ENCODE results near the gene PIPOX. TPM values are rescaled to one million over a fixed set of nuclear protein-coding genes. Genes with fewer than 3 reads are reported as not detected.

The PIPOX gene
- total RNA-seq, 1 donor from 2014 or later: 1.0 TPM

DNA sequence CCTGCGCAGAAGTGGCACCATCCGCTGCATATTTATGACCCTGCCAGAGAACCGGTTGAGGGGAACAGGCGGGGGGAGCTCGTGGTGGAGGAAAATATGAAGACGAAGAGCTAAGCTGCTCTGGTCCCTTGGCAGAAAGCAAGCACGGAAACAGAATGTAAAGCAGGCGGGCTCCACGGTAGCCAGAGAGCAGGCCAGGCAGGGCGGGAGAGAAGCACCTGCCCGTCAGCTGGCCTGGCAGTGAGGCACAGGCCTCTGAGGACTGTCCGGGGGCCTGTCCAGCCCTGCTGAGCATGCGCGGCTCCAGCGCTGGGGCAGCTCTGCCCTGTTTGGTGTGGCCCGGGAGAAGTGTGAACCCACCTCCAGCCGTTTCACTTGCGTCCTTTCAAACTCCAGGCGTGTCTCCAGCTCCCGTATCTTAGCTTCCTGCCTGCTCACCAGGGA lies 46.7 kb downstream of the PIPOX start:
- Histone ChIP-seq H3K4me3 (ENCODE audit: low read length in 3 of 3) (no peak overlapping the region), H3K36me3 (ENCODE audit: control insufficient read depth in 3 of 3, insufficient read depth in 3 of 3, low read length in 3 of 3) (peaks cover 91 to 93% (median 91%) of the 10 kb centered on the region in 3 donors), H3K27me3 (ENCODE audit: control insufficient read depth in 3 of 3, insufficient read depth in 3 of 3, low read length in 3 of 3) (no peaks in the 10 kb centered on the region), H3K9me3 (ENCODE audit: control insufficient read depth in 3 of 3, low read length in 3 of 3) (no peaks in the 10 kb centered on the region), H3K27ac (ENCODE audit: low read depth, low read length) (no peak overlapping the region), H3K4me1 (ENCODE audit: control insufficient read depth in 3 of 3, insufficient read depth in 3 of 3, low read length in 3 of 3) (peaks cover 5 to 35% (median 29%) of the 10 kb centered on the region in 3 donors), H3K9ac (ENCODE audit: low read depth in 1 of 3, low read length in 3 of 3) (peak overlapping the region in 1 of 3 donors; percentile 60)

DNA sequence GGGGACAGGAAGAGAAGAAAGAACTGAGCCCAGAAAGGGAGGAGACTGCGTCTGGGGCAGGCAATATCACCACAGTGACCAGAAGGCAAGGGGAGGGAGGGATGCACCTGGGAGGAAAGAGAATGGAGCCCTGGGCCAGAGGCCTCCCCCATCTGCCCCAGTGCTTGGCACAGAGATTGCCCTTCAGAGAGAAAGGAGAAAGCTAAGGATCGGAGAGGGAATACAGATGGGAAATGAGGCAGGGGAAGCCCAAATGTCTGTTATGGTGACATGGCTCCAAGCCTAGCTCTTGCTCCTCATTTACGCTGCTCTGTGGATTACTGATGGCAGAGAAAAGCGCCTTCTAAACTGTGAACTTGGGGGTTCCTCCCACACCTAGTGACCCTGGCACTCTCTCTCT lies 47.2 kb downstream of the PIPOX start:
- Histone ChIP-seq H3K9ac (ENCODE audit: low read depth in 1 of 3, low read length in 3 of 3) (peak overlapping the region in 1 of 3 donors; percentile 60), H3K4me1 (ENCODE audit: control insufficient read depth in 3 of 3, insufficient read depth in 3 of 3, low read length in 3 of 3) (peaks cover 5 to 35% (median 29%) of the 10 kb centered on the region in 3 donors), H3K27ac (ENCODE audit: low read depth, low read length) (no peak overlapping the region), H3K27me3 (ENCODE audit: control insufficient read depth in 3 of 3, insufficient read depth in 3 of 3, low read length in 3 of 3) (no peaks in the 10 kb centered on the region), H3K4me3 (ENCODE audit: low read length in 3 of 3) (no peak overlapping the region), H3K9me3 (ENCODE audit: control insufficient read depth in 3 of 3, low read length in 3 of 3) (no peaks in the 10 kb centered on the region), H3K36me3 (ENCODE audit: control insufficient read depth in 3 of 3, insufficient read depth in 3 of 3, low read length in 3 of 3) (peaks cover 91 to 93% (median 91%) of the 10 kb centered on the region in 3 donors)

DNA sequence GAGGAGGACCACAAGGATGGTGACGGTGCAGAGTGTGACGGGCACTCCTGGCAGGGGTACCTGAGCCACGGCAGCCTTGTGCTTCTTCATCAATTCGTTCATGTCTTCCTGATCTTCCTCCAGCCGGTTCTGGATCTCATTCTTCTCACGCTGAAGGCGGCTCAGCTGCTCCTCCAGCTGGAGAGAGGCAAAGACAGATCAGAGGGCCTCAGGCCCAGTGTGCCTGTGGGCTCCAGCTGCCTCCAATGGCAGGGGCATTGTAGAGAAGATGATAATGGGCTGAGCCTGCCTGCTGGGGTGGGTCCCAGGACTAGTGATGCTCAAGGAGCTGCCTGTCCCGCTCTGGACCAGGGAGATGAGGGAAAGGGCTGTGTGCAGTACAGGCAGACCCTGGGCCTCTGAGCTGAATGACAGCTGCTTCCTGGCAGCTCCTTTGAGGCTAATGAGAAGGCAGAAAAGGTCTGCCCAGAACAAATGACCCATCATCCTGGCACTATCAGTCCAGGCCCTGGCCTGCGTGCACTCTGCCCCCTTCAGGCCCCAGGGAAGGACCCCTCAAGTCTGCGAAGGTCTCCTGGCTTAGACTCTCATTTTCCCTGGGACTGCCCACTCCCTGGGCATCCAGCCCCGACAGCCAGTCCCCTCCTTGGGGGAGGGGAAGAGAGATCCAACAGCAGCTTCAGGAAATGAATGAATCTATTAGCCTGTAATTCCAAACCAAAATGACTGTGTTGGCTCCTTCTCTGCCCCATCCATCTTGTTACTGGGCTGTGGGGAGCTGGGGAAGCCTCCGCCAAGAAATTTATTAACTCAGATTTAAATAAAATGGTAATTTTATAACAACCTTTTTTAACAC lies 48.0 kb downstream of the PIPOX start:
- H3K9ac ChIP-seq (ENCODE audit: low read depth in 1 of 3, low read length in 3 of 3): peak overlapping the region in 1 of 3 donors; percentile 33
- H3K4me1 ChIP-seq (ENCODE audit: control insufficient read depth in 3 of 3, insufficient read depth in 3 of 3, low read length in 3 of 3): peaks cover 5 to 35% (median 29%) of the 10 kb centered on the region in 3 donors
- no peak overlapping the region for H3K27ac ChIP-seq (ENCODE audit: low read depth, low read length)
- no peaks in the 10 kb centered on the region for H3K27me3 ChIP-seq (ENCODE audit: control insufficient read depth in 3 of 3, insufficient read depth in 3 of 3, low read length in 3 of 3)
- H3K9me3 ChIP-seq (ENCODE audit: control insufficient read depth in 3 of 3, low read length in 3 of 3): no peaks in the 10 kb centered on the region
- peaks cover 91% of the 10 kb centered on the region in 3 donors for H3K36me3 ChIP-seq (ENCODE audit: control insufficient read depth in 3 of 3, insufficient read depth in 3 of 3, low read length in 3 of 3)
- H3K4me3 ChIP-seq (ENCODE audit: low read length in 3 of 3): no peak overlapping the region

DNA sequence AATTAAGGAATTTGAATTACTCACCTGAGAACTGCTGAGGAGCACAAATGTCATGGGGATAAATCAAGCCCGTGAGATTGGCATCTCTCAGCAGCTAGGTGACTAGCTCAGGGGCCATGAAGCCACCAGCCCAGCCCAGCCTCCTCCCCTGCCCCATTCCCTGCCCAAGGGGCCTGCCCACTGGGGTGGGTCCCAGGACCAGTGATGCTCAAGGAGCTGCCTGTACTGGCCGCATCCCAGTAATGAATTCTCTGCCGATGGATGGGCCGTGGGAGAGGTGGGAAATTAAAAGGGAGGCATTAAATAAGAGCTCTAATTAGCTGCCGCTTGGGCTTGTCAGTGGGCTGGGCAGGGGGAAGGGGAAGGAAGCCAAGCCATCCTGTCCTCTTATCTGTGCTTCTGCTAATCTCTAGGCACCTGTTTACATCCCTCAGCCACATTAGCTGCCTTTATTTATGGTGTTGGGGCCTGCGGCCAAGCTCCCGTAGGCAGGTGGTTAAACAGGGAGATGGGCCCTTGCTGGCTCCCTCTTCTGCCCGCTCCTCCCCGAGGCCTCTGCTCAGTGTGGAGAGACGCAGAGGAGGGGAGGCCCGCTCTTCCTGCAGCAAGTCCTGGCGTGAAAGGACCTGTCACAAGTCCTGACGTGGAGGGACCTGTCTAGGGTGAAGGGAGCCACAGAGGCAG lies 48.8 kb downstream of the PIPOX start:
- no peaks in the 10 kb centered on the region for H3K27me3 ChIP-seq (ENCODE audit: control insufficient read depth in 3 of 3, insufficient read depth in 3 of 3, low read length in 3 of 3)
- peaks cover 91% of the 10 kb centered on the region in 3 donors for H3K36me3 ChIP-seq (ENCODE audit: control insufficient read depth in 3 of 3, insufficient read depth in 3 of 3, low read length in 3 of 3)
- H3K27ac ChIP-seq (ENCODE audit: low read depth, low read length): no peak overlapping the region
- peak overlapping the region in 1 of 3 donors; percentile 33 for H3K9ac ChIP-seq (ENCODE audit: low read depth in 1 of 3, low read length in 3 of 3)
- H3K4me3 ChIP-seq (ENCODE audit: low read length in 3 of 3): no peak overlapping the region
- H3K9me3 ChIP-seq (ENCODE audit: control insufficient read depth in 3 of 3, low read length in 3 of 3): no peaks in the 10 kb centered on the region
- peaks cover 5 to 35% (median 29%) of the 10 kb centered on the region in 3 donors for H3K4me1 ChIP-seq (ENCODE audit: control insufficient read depth in 3 of 3, insufficient read depth in 3 of 3, low read length in 3 of 3)

DNA sequence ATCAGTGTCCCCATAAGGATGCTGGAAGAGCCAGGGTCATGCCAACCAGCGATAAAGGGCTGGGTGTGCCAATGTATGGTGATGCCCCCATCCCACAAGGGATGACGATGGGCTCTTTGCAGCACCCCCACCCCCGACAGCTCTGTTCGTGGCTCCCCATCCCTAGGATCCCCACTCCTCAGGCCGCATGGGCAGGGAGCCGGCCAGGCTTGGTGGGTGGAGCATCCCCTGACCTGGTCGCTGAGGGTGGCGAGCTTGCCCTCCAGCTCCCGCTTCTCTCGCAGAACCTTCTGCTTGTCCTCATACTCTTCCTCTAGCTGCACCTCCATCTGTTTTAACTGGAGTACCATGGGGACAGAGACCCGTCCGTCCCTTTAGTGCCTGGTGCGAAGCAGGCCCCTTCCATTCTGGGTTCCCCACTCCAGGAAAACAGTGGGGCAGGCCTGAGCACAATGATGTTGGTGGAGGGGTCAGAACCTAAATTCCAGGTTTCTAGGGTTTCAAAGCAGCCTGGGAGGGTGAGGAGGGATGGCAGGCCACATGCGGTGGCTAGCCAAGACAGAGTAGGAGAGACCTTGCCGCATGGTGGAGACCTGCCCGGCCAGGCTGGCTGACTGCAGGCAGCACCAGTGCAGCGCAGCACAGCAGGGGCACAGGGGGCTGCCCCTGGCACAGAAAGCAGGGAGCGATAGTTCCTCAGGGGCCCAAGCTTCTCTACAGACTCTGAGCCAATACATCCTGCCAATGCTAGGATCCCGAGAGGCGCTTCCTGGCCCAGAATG lies 50.3 kb downstream of the PIPOX start:
- H3K9ac ChIP-seq (ENCODE audit: low read depth in 1 of 3, low read length in 3 of 3): peak overlapping the region in 1 of 3 donors; percentile 33
- H3K4me3 ChIP-seq (ENCODE audit: low read length in 3 of 3): no peak overlapping the region
- peaks cover 5 to 35% (median 29%) of the 10 kb centered on the region in 3 donors for H3K4me1 ChIP-seq (ENCODE audit: control insufficient read depth in 3 of 3, insufficient read depth in 3 of 3, low read length in 3 of 3)
- H3K9me3 ChIP-seq (ENCODE audit: control insufficient read depth in 3 of 3, low read length in 3 of 3): no peaks in the 10 kb centered on the region
- no peaks in the 10 kb centered on the region for H3K27me3 ChIP-seq (ENCODE audit: control insufficient read depth in 3 of 3, insufficient read depth in 3 of 3, low read length in 3 of 3)
- peaks cover 94 to 95% (median 94%) of the 10 kb centered on the region in 3 donors for H3K36me3 ChIP-seq (ENCODE audit: control insufficient read depth in 3 of 3, insufficient read depth in 3 of 3, low read length in 3 of 3)
- H3K27ac ChIP-seq (ENCODE audit: low read depth, low read length): no peak overlapping the region

DNA sequence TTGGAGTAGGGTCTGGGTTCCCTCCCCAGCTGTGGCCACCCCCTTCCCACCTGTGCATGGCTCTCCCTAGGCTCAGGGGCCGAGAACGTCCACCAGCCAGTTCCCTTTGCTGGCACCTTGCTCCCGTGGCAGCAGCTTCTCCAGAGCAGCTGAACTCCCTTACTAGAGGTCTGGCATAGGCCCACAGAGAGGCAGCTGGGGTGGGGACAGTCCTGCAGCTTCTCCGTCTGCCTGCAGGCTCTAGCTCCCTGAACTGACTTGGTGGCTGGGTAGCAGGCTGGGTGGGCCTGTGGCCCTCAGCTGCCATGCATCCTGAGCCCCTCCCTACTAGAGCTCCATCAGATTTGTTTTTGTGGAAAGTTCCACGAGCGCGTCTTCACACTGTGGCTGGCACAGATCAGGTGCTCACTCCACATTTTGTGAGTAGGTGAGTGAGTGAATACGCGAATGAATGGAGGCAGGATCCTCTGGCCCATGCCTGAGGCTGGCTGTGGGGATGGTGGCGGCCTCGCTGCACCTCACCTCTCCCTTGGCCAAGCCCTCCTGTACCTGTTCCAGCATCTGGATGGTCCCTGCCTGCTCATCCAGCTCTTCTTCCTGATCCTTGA lies 51.3 kb downstream of the PIPOX start:
- peaks cover 97 to 99% (median 98%) of the 10 kb centered on the region in 3 donors for H3K36me3 ChIP-seq (ENCODE audit: control insufficient read depth in 3 of 3, insufficient read depth in 3 of 3, low read length in 3 of 3)
- H3K4me3 ChIP-seq (ENCODE audit: low read length in 3 of 3): no peak overlapping the region
- H3K27me3 ChIP-seq (ENCODE audit: control insufficient read depth in 3 of 3, insufficient read depth in 3 of 3, low read length in 3 of 3): no peaks in the 10 kb centered on the region
- peak overlapping the region in 1 of 3 donors; percentile 33 for H3K9ac ChIP-seq (ENCODE audit: low read depth in 1 of 3, low read length in 3 of 3)
- peaks cover 5 to 35% (median 29%) of the 10 kb centered on the region in 3 donors for H3K4me1 ChIP-seq (ENCODE audit: control insufficient read depth in 3 of 3, insufficient read depth in 3 of 3, low read length in 3 of 3)
- H3K27ac ChIP-seq (ENCODE audit: low read depth, low read length): no peak overlapping the region
- H3K9me3 ChIP-seq (ENCODE audit: control insufficient read depth in 3 of 3, low read length in 3 of 3): no peaks in the 10 kb centered on the region

DNA sequence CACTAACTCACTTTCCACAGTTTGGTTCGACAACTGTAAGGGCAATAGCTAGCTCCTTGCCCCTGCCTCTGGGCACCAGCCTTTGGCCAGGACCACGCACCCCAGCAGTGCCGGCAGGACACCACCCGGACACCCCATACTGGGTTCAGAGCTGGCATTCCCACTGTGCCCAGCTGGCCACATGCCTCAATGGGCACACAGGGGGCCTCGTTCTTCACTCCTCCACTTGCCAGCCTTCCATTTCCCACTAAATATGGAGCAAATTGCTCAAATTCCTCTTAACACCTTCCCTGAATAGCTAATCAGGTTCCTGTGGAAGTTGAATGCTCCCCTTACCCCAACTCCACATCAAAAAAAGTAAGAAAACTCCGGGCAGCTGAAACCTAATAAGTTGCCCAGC lies 52.5 kb downstream of the PIPOX start:
- Histone ChIP-seq H3K27ac (ENCODE audit: low read depth, low read length) (no peak overlapping the region), H3K4me1 (ENCODE audit: control insufficient read depth in 3 of 3, insufficient read depth in 3 of 3, low read length in 3 of 3) (peaks cover 3 to 26% (median 21%) of the 10 kb centered on the region in 3 donors), H3K27me3 (ENCODE audit: control insufficient read depth in 3 of 3, insufficient read depth in 3 of 3, low read length in 3 of 3) (no peaks in the 10 kb centered on the region), H3K9ac (ENCODE audit: low read depth in 1 of 3, low read length in 3 of 3) (no peak overlapping the region), H3K36me3 (ENCODE audit: control insufficient read depth in 3 of 3, insufficient read depth in 3 of 3, low read length in 3 of 3) (peaks cover 97 to 100% (median 99%) of the 10 kb centered on the region in 3 donors), H3K9me3 (ENCODE audit: control insufficient read depth in 3 of 3, low read length in 3 of 3) (no peaks in the 10 kb centered on the region), H3K4me3 (ENCODE audit: low read length in 3 of 3) (no peak overlapping the region)

DNA sequence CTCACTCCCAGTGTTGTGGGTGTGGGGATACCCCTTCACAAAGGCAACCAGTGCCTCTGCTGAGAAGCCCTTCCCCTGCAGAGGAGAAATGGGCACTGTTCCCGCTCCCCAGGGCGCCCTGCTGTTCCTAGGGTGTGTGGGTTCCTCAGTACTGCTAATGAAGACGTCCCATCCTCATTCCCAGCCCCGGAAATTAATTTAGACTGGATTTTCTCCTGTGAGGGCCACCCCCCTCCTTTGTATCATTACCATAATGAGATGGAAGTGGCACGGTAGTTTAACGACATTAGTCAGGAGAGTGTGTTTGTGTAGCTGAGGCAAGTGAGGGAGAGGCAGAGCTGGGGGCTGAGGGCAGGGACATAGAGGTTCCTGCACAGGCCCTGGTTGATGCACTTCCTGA lies 53.2 kb downstream of the PIPOX start:
- Histone ChIP-seq H3K27me3 (ENCODE audit: control insufficient read depth in 3 of 3, insufficient read depth in 3 of 3, low read length in 3 of 3) (no peaks in the 10 kb centered on the region), H3K4me3 (ENCODE audit: low read length in 3 of 3) (no peak overlapping the region), H3K36me3 (ENCODE audit: control insufficient read depth in 3 of 3, insufficient read depth in 3 of 3, low read length in 3 of 3) (peaks cover 94 to 100% (median 97%) of the 10 kb centered on the region in 3 donors), H3K4me1 (ENCODE audit: control insufficient read depth in 3 of 3, insufficient read depth in 3 of 3, low read length in 3 of 3) (peaks cover 3 to 20% (median 14%) of the 10 kb centered on the region in 3 donors), H3K9me3 (ENCODE audit: control insufficient read depth in 3 of 3, low read length in 3 of 3) (no peaks in the 10 kb centered on the region), H3K9ac (ENCODE audit: low read depth in 1 of 3, low read length in 3 of 3) (no peak overlapping the region), H3K27ac (ENCODE audit: low read depth, low read length) (no peak overlapping the region)

DNA sequence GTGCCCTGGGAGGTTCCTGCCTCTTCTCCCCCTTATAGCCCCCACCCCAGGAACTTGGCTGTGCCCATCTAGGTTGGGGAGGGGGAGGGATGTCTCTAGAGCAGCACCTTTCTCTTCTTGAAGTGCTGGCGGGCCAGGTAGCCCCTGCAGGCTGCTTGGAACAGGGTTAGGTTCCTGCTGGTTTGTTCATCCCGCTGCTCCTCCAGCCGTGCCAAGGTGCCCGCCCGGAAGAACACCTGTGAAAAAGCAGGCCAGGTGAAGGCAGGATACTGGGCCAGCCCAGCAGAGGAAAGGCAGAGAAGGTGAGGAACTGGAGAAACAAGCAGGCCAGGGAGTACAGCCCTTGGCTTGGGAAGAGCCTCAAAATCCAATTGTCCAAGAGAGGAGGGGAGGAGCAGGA lies 56.6 kb downstream of the PIPOX start:
- Histone ChIP-seq H3K36me3 (ENCODE audit: control insufficient read depth in 3 of 3, insufficient read depth in 3 of 3, low read length in 3 of 3) (peaks cover 89 to 95% (median 90%) of the 10 kb centered on the region in 3 donors), H3K4me3 (ENCODE audit: low read length in 3 of 3) (no peak overlapping the region), H3K27ac (ENCODE audit: low read depth, low read length) (no peak overlapping the region), H3K4me1 (ENCODE audit: control insufficient read depth in 3 of 3, insufficient read depth in 3 of 3, low read length in 3 of 3) (peaks cover 22 to 29% (median 26%) of the 10 kb centered on the region in 3 donors), H3K9ac (ENCODE audit: low read depth in 1 of 3, low read length in 3 of 3) (peak overlapping the region in 2 of 3 donors; percentile 4 to 16), H3K27me3 (ENCODE audit: control insufficient read depth in 3 of 3, insufficient read depth in 3 of 3, low read length in 3 of 3) (no peaks in the 10 kb centered on the region), H3K9me3 (ENCODE audit: control insufficient read depth in 3 of 3, low read length in 3 of 3) (no peaks in the 10 kb centered on the region)

All from skeletal muscle tissue (tissue), 4 donors.